Measurements from ENCODE around the gene GPR143. TPM values are rescaled to one million over a fixed set of nuclear protein-coding genes. Genes with fewer than 3 reads are reported as not detected.

GPR143 gene
- total RNA-seq, 4 donors from 2014 or later: 2.2 to 4.4 (median 3.6) TPM

GRCh38 chrX:9700555-9700954, 65.1 kb downstream of the GPR143 start:
- intact Hi-C loops (cut with DNase I; ENCODE audit: low total_unique reads): no loop called here
- 76 to 85% methylated on average over 15 of the region's 15 CpGs for WGBS, 2 donors
- no peak overlapping the region for H3K4me3 ChIP-seq (ENCODE audit: low read depth, poor library complexity, severe bottlenecking)
- no peak for TF ChIP-seq POLR2A (IDR thresholded peaks at IDR 0.05)
- TF ChIP-seq CTCF (IDR thresholded peaks at IDR 0.05): no peak
- DNase-seq (ENCODE audit: low spot score in 2 of 2): no peak

- no peak for DNase-seq (ENCODE audit: low spot score in 2 of 2)
- 92 to 100% methylated on average over 6 to 12 of the region's 12 CpGs for WGBS, 2 donors
- H3K4me3 ChIP-seq (ENCODE audit: low read depth, poor library complexity, severe bottlenecking): no peak overlapping the region
- intact Hi-C loops (cut with DNase I; ENCODE audit: low total_unique reads): no loop called here
- no peak for TF ChIP-seq POLR2A (IDR thresholded peaks at IDR 0.05)
- TF ChIP-seq CTCF (IDR thresholded peaks at IDR 0.05): no peak
Measured at GRCh38 chrX:9698576-9698975, 67.1 kb downstream of the GPR143 start.

GRCh38 chrX:9693307-9694001, 72.2 kb downstream of the GPR143 start:
- DNase-seq (ENCODE audit: low spot score in 2 of 2): no peak
- intact Hi-C loops (cut with DNase I; ENCODE audit: low total_unique reads): no loop called here
- no peak for TF ChIP-seq CTCF (IDR thresholded peaks at IDR 0.05)
- H3K4me3 ChIP-seq (ENCODE audit: low read depth, poor library complexity, severe bottlenecking): no peak overlapping the region
- WGBS, 2 donors: 86 to 90% methylated on average over 12 of the region's 12 CpGs

- intact Hi-C loops (cut with DNase I; ENCODE audit: low total_unique reads): no loop called here
- 91 to 100% methylated on average over 5 of the region's 5 CpGs for WGBS, 2 donors
- DNase-seq (ENCODE audit: low spot score in 2 of 2): no peak
- no peak overlapping the region for H3K4me3 ChIP-seq (ENCODE audit: low read depth, poor library complexity, severe bottlenecking)
- no peak for TF ChIP-seq CTCF (IDR thresholded peaks at IDR 0.05)
- TF ChIP-seq POLR2A (IDR thresholded peaks at IDR 0.05): no peak
Measured at GRCh38 chrX:9690046-9690445, 75.6 kb downstream of the GPR143 start.

GRCh38 chrX:9688833-9689232, 76.8 kb downstream of the GPR143 start:
- TF ChIP-seq POLR2A (IDR thresholded peaks at IDR 0.05): no peak
- TF ChIP-seq CTCF (IDR thresholded peaks at IDR 0.05): no peak
- H3K4me3 ChIP-seq (ENCODE audit: low read depth, poor library complexity, severe bottlenecking): no peak overlapping the region
- no peak for DNase-seq (ENCODE audit: low spot score in 2 of 2)
- intact Hi-C loops (cut with DNase I; ENCODE audit: low total_unique reads): no loop called here
- 96 to 97% methylated on average over 23 to 24 of the region's 24 CpGs for WGBS, 2 donors

- TF ChIP-seq POLR2A (IDR thresholded peaks at IDR 0.05) (no peak), CTCF (IDR thresholded peaks at IDR 0.05) (no peak)
- WGBS, 2 donors: 95 to 96% methylated on average over 23 to 25 of the region's 27 CpGs
- H3K4me3 ChIP-seq (ENCODE audit: low read depth, poor library complexity, severe bottlenecking): no peak overlapping the region
- no peak for DNase-seq (ENCODE audit: low spot score in 2 of 2)
- intact Hi-C loops (cut with DNase I; ENCODE audit: low total_unique reads): no loop called here
Measured at GRCh38 chrX:9687899-9688298, 77.7 kb downstream of the GPR143 start.

All from lower leg skin (tissue), 4 donors.